CD14-positive monocyte (primary cell): Measurements from ENCODE around the gene OVCA2. TPM values are rescaled to one million over a fixed set of nuclear protein-coding genes. Genes with fewer than 3 reads are reported as not detected.
A peak's percentile ranks its signal among the peaks of the same experiment; 100 is the strongest.

Experiments
- DNase-seq, 3 donors: peaks; one replicate each; pipeline ENCODE4 v3.0.0-alpha.2; 2011 to 2022
- H2AFZ ChIP-seq: 2 replicates; pipeline ENCODE4 v1.6.0; 2012; ENCODE audit warnings: mild to moderate bottlenecking, low read depth, low read length, inconsistent platforms; ENCODE audit not compliant: insufficient read depth, poor library complexity, severe bottlenecking
- H3K27ac ChIP-seq, 2 donors: 1 replicate in 1 of 2; 2 replicates in 1 of 2; pipeline ENCODE4 v1.5.1; 2012 to 2013; ENCODE audit warnings: low read length in 2 of 2, control low read depth in 1 of 2, inconsistent platforms in 1 of 2, low read depth in 1 of 2, mild to moderate bottlenecking in 1 of 2
- H3K27me3 ChIP-seq, 2 donors: one replicate each; pipeline versions ENCODE4 v1.6.0 to v1.6.1; 2011 to 2013; ENCODE audit warnings: low read length in 2 of 2; ENCODE audit not compliant: control insufficient read depth in 2 of 2, insufficient read depth in 2 of 2
- H3K36me3 ChIP-seq, 2 donors: replicated peaks in 1 of 2; 1 replicate in 1 of 2; 2 replicates in 1 of 2; pipeline versions ENCODE4 v1.5.1 to v1.6.1; 2012 to 2013; ENCODE audit warnings: low read length in 2 of 2, control low read depth in 1 of 2, inconsistent platforms in 1 of 2, mild to moderate bottlenecking in 1 of 2; ENCODE audit not compliant: insufficient read depth in 2 of 2, control insufficient read depth in 1 of 2
- H3K4me1 ChIP-seq, 2 donors: 1 replicate in 1 of 2; 2 replicates in 1 of 2; pipeline versions ENCODE4 v1.5.1 to v1.6.1; 2012 to 2013; ENCODE audit warnings: low read length in 2 of 2, control low read depth in 1 of 2, inconsistent platforms in 1 of 2, mild to moderate bottlenecking in 1 of 2, moderate library complexity in 1 of 2; ENCODE audit not compliant: insufficient read depth in 2 of 2, control insufficient read depth in 1 of 2
- H3K4me2 ChIP-seq: replicated peaks from 2 replicates; pipeline ENCODE3; 2012; ENCODE audit warnings: low read length, moderate library complexity, mild to moderate bottlenecking; ENCODE audit not compliant: poor library complexity, severe bottlenecking; ENCODE audit errors: extremely low read depth
- H3K4me3 ChIP-seq, 3 experiments: fragments of 200-600 bp in 1 of 3; sonication (generic) in 1 of 3; replicated peaks in 1 of 3; 1 replicate in 2 of 3; 2 replicates in 1 of 3; pipeline ENCODE4 v1.5.1; 2011 to 2013; ENCODE audit warnings: low read length in 3 of 3, mild to moderate bottlenecking in 3 of 3, control low read depth in 2 of 3, low read depth in 2 of 3, inconsistent platforms in 1 of 3, moderate library complexity in 1 of 3
- H3K79me2 ChIP-seq: 2 replicates; pipeline ENCODE4 v1.6.0; 2012; ENCODE audit warnings: mild to moderate bottlenecking, control low read depth, inconsistent platforms, low read length, moderate library complexity; ENCODE audit not compliant: insufficient read depth
- H3K9ac ChIP-seq: 2 replicates; pipeline ENCODE4 v1.6.0; 2017; ENCODE audit warnings: low read length, mild to moderate bottlenecking; ENCODE audit not compliant: insufficient read depth, poor library complexity, severe bottlenecking
- H3K9me3 ChIP-seq, 2 donors: replicated peaks in 1 of 2; 1 replicate in 1 of 2; 2 replicates in 1 of 2; pipeline versions ENCODE4 v1.5.1 to v1.6.1; 2012 to 2013; ENCODE audit warnings: low read length in 2 of 2, control low read depth in 1 of 2; ENCODE audit not compliant: control insufficient read depth in 1 of 2, insufficient read depth in 1 of 2
- H4K20me1 ChIP-seq: 2 replicates; pipeline ENCODE4 v1.6.0; 2012; ENCODE audit warnings: mild to moderate bottlenecking, low read length, control low read depth, moderate library complexity; ENCODE audit not compliant: insufficient read depth
- H3K27ac Mint-ChIP-seq, 7 donors: one replicate each; pipeline ENCODE4 v1.8.0; 2020; ENCODE audit warnings: mild to moderate bottlenecking in 7 of 7, mixed read lengths in 7 of 7, moderate library complexity in 6 of 7, inconsistent platforms in 2 of 7
- H3K27me3 Mint-ChIP-seq, 3 donors: one replicate each; pipeline ENCODE4 v1.8.0; 2021 to 2022; ENCODE audit warnings: low read depth in 3 of 3, mild to moderate bottlenecking in 3 of 3, mixed read lengths in 3 of 3, moderate library complexity in 3 of 3, inconsistent platforms in 1 of 3
- H3K36me3 Mint-ChIP-seq, 2 donors: one replicate each; pipeline ENCODE4 v1.8.0; 2020; ENCODE audit warnings: mixed read lengths in 2 of 2, inconsistent platforms in 1 of 2, mild to moderate bottlenecking in 1 of 2
- H3K4me1 Mint-ChIP-seq: one replicate; pipeline ENCODE4 v1.8.0; 2020; ENCODE audit warnings: mild to moderate bottlenecking, mixed read lengths
- H3K4me3 Mint-ChIP-seq, 2 donors: one replicate each; pipeline ENCODE4 v1.8.0; 2020; ENCODE audit warnings: mild to moderate bottlenecking in 2 of 2, mixed read lengths in 2 of 2, moderate library complexity in 1 of 2
- H3K9me3 Mint-ChIP-seq, 7 donors: one replicate each; pipeline ENCODE4 v1.8.0; 2020 to 2022; ENCODE audit warnings: mixed read lengths in 7 of 7, mild to moderate bottlenecking in 6 of 7, moderate library complexity in 6 of 7, inconsistent platforms in 2 of 7
- WGBS: methylation state at CpG from one replicate; pipeline ENCODE4 v1.1.5; 2013; ENCODE audit warnings: missing lambda C conversion rate; ENCODE audit not compliant: insufficient coverage; 5-methylcytosine and 5-hydroxymethylcytosine counted together
- intact Hi-C, 2 donors: fragments of 100-400 bp; cut with micrococcal nuclease; formaldehyde crosslinking; loops; one replicate each; pipeline versions ENCODE4 v1.15.0 to v1.15.1; 2023
- polyA plus RNA-seq, 3 donors: library from polyadenylated mRNA; depleted of rRNA in 1 of 3; unstranded in 2 of 3; stranded (reverse) in 1 of 3; fragments of 300-500 nt in 2 of 3; fragments of >200 nt in 1 of 3; fragmentation: Illumina TruSeq in 2 of 3; gene quantifications; 1 replicate in 2 of 3; 2 replicates in 1 of 3; pipeline ENCODE4 v1.2.3, GENCODE V29; 2012 to 2021
- TF ChIP-seq, protein P1 (sequence below): fragments of 200-600 bp; IDR thresholded peaks from one replicate; pipeline ENCODE4 v1.8.0; 2022; ENCODE audit warnings: antibody characterized with exemption, mild to moderate bottlenecking

OVCA2 gene
- polyA plus RNA-seq, 3 donors, result 30.5 to 94.9 (median 69.1) TPM

DNA sequence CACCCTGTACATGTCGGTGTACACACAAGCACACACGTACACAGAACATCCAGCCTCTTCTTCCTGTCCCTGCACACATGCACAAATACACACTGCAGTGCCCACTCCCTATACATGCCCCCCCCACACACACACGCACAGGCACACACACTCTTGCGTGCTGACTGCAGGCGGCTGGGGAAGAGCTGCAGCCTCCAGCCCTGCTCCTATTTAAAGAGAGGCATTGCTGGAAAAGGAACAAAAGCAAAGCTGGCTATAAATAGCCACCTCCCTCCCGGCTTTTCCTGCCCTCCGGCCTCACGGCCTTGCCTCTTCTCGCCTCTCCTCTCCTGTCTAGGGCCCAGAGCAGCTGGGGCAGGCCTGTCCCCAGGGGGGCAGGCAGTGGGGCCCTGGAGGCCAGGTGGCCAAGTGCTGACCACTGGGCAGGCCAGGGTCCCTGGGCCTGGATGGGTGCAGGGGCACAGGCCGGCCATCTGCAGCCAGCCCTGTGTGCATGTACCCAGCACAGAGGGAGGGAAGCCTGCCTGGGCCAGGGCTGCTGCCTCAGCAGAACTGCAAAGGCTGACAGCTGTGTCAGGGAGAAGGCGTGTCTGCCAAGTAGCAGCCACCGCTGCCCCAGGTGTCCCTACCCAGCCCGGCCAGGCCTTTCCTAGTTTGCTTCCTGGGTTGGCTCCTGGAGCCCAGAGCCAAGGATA, 42.1 kb upstream of the OVCA2 start:
- peak overlapping the region in 1 of 7 donors; percentile 37 for H3K27ac Mint-ChIP-seq
- TF ChIP-seq, protein P1, sequence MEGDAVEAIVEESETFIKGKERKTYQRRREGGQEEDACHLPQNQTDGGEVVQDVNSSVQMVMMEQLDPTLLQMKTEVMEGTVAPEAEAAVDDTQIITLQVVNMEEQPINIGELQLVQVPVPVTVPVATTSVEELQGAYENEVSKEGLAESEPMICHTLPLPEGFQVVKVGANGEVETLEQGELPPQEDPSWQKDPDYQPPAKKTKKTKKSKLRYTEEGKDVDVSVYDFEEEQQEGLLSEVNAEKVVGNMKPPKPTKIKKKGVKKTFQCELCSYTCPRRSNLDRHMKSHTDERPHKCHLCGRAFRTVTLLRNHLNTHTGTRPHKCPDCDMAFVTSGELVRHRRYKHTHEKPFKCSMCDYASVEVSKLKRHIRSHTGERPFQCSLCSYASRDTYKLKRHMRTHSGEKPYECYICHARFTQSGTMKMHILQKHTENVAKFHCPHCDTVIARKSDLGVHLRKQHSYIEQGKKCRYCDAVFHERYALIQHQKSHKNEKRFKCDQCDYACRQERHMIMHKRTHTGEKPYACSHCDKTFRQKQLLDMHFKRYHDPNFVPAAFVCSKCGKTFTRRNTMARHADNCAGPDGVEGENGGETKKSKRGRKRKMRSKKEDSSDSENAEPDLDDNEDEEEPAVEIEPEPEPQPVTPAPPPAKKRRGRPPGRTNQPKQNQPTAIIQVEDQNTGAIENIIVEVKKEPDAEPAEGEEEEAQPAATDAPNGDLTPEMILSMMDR, result no peak
- H3K4me3 Mint-ChIP-seq, result peak overlapping the region in 1 of 2 donors; percentile 86
- H3K4me1 Mint-ChIP-seq, result no peaks in the 10 kb centered on the region
- Histone ChIP-seq H3K9ac (no peak overlapping the region), H3K79me2 (no peaks in the 10 kb centered on the region), H3K27ac (no peak overlapping the region), H2AFZ (no peak overlapping the region), H3K36me3 (no peaks in the 10 kb centered on the region), H3K4me3 (no peak overlapping the region), H3K4me1 (peaks cover 0 to 5% of the 10 kb centered on the region in 2 donors), H4K20me1 (no peaks in the 10 kb centered on the region), H3K9me3 (no peaks in the 10 kb centered on the region), H3K27me3 (peaks cover 7 to 46% of the 10 kb centered on the region in 2 donors), H3K4me2 (no peak overlapping the region)
- intact Hi-C loops, result no loop called here
- no peaks in the 10 kb centered on the region for H3K36me3 Mint-ChIP-seq
- WGBS, result 45% methylated on average over 11 of the region's 13 CpGs
- peaks cover 39 to 66% (median 51%) of the 10 kb centered on the region in 3 donors for H3K27me3 Mint-ChIP-seq
- peaks cover 0 to 12% (median 5%) of the 10 kb centered on the region in 7 donors for H3K9me3 Mint-ChIP-seq
- no peak for DNase-seq

DNA sequence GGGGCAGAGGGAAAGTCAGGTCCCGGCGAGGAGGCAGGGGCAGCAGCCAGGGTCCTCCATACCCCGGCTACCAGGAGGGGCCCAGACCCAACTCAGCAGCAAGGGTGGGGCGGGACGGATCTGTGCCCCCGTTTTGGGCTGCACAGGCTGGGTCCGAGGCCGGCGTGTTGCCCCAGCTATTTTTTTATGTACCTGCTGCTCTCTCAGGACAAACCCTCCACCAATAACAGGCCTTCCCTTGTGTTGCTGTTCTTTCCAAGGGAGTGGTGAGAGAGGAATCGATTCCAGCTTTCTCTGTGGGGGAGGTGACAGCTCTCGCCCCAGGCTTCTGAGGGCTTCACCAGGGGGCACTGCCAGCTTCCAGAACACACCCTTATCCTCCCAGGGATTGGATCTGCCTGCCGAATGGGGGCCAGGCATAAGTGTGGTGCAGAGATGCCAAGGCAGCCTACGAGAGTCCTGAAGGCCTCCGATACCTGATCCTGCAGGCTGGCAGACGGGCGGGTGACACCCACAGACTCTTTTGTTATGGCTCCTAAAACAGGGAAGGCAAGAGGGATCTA, 39.0 kb upstream of the OVCA2 start:
- Mint-ChIP-seq H3K27me3 (peaks cover 17 to 38% (median 27%) of the 10 kb centered on the region in 3 donors), H3K4me1 (no peaks in the 10 kb centered on the region), H3K9me3 (peaks cover 0 to 8% (median 5%) of the 10 kb centered on the region in 7 donors), H3K4me3 (no peak overlapping the region), H3K27ac (no peak overlapping the region), H3K36me3 (no peaks in the 10 kb centered on the region)
- no peak for DNase-seq
- H3K4me2 ChIP-seq, result no peak overlapping the region
- intact Hi-C loops, result no loop called here
- no peaks in the 10 kb centered on the region for H3K36me3 ChIP-seq
- H3K9ac ChIP-seq, result no peak overlapping the region
- H3K4me1 ChIP-seq, result peaks cover 0 to 5% of the 10 kb centered on the region in 2 donors
- no peaks in the 10 kb centered on the region for H3K9me3 ChIP-seq
- H3K79me2 ChIP-seq, result no peaks in the 10 kb centered on the region
- H3K27me3 ChIP-seq, result peaks cover 0 to 23% of the 10 kb centered on the region in 2 donors
- H2AFZ ChIP-seq, result no peak overlapping the region
- H3K27ac ChIP-seq, result no peak overlapping the region
- WGBS, result 76% methylated on average over 5 of the region's 16 CpGs
- no peaks in the 10 kb centered on the region for H4K20me1 ChIP-seq
- TF ChIP-seq, protein P1, result no peak
- no peak overlapping the region for H3K4me3 ChIP-seq
